Karpas-422 (cell line): ENCODE measurements around the gene STXBP6. TPM values are rescaled to one million over a fixed set of nuclear protein-coding genes. Genes with fewer than 3 reads are reported as not detected.

Experiments
- DNase-seq: peaks from one replicate; pipeline ENCODE4 v3.0.0-alpha.2; 2015
- H2AFZ ChIP-seq: fragments of 200-600 bp; sonication (generic); 2 replicates; pipeline ENCODE4 v1.6.1; 2014; ENCODE audit warnings: antibody characterized with exemption, low read length, mixed read lengths
- H3K27ac ChIP-seq: fragments of 200-600 bp; sonication (generic); 2 replicates; pipeline ENCODE4 v1.5.1; 2014; ENCODE audit warnings: mild to moderate bottlenecking, low read length, moderate library complexity
- H3K27me3 ChIP-seq: fragments of 200-600 bp; sonication (generic); 2 replicates; pipeline ENCODE4 v1.6.1; 2014; ENCODE audit warnings: low read length, mixed read lengths
- H3K36me3 ChIP-seq: fragments of 200-600 bp; sonication (generic); 2 replicates; pipeline ENCODE4 v1.6.1; 2014; ENCODE audit warnings: low read length, mixed read lengths; ENCODE audit not compliant: insufficient read depth
- H3K4me1 ChIP-seq: fragments of 200-600 bp; sonication (generic); 2 replicates; pipeline ENCODE4 v1.6.1; 2014; ENCODE audit warnings: mild to moderate bottlenecking, low read length, mixed read lengths
- H3K4me2 ChIP-seq: fragments of 200-600 bp; sonication (generic); 2 replicates; pipeline ENCODE4 v1.6.1; 2014; ENCODE audit warnings: low read length, low read depth, mild to moderate bottlenecking; ENCODE audit not compliant: poor library complexity, severe bottlenecking
- H3K4me3 ChIP-seq: fragments of 200-600 bp; sonication (generic); 2 replicates; pipeline ENCODE4 v1.5.1; 2014; ENCODE audit warnings: mild to moderate bottlenecking, antibody characterized with exemption, low read length, mixed read lengths
- H3K79me2 ChIP-seq: fragments of 200-600 bp; sonication (generic); 2 replicates; pipeline ENCODE4 v1.6.1; 2014; ENCODE audit warnings: mild to moderate bottlenecking, low read length, mixed read lengths
- H3K9ac ChIP-seq: fragments of 200-600 bp; sonication (generic); 2 replicates; pipeline ENCODE4 v1.6.0; 2014; ENCODE audit warnings: low read length
- H3K9me2 ChIP-seq: fragments of 200-600 bp; sonication (generic), shearing (Covaris generic); replicated peaks from 2 replicates; pipeline ENCODE4 v1.6.0; 2014; ENCODE audit warnings: mild to moderate bottlenecking, low read length, moderate library complexity; ENCODE audit not compliant: insufficient read depth
- H3K9me3 ChIP-seq: fragments of 300-700, 200-600 bp; sonication (generic); 2 replicates; pipeline ENCODE4 v1.6.1; 2014; ENCODE audit warnings: low read length, mixed read lengths
- H4K20me1 ChIP-seq: fragments of 200-600 bp; sonication (generic); 2 replicates; pipeline ENCODE4 v1.6.1; 2014; ENCODE audit warnings: mild to moderate bottlenecking, antibody characterized with exemption, low read length, low read depth; ENCODE audit not compliant: insufficient read depth
- total RNA-seq: library from RNA; depleted of rRNA; stranded (reverse); fragments of >200 nt; shearing (Covaris generic); gene quantifications from 2 replicates; pipeline ENCODE4 v1.2.3, GENCODE V29; 2014; ENCODE audit warnings: low replicate concordance; rRNA removed

The STXBP6 gene
- total RNA-seq, result 0.14 and 1.3 TPM in 2 replicates

DNA sequence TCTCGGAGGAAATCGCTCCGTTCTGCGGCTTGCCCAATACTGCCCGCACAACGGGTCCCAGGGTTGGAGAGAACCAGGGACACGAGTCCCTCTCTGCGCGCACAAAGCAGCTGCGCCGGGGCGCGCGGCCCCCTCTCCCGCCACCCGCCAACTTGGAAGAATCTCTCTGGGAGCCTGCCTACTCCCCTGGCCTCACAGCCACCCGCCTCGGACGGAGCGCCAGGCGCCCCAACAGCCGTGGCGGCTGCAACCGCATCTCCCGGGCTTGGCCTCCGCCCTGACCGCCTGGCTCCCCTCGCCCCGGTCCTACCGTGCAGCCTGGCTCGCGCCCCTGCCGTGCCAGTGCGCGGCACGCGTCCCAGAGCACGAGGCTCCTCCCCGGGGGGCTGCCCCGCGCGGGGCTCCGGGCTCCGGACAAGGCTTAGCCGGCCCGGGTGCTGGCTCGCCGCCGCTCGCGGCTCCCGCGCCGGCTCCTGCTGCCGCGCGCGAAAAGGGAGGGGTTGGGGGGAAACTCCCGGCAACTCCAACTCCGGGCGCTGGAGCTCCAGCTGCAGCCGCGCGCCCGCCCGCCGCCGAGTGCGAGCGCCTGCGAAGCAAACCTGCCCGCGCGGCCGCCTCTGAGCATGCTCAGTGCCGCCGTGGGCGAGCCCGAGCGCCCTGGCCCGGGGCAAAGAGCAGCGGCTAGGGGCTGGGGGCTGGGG, at the start of gene STXBP6:
Gene STXBP6, minus strand, starts transcription at position 580 of the 701 bp plus-strand sequence. CDS start 75,329 bp downstream, outside the sequence.
- Histone ChIP-seq H3K27me3 (no peaks in the 10 kb centered on the region), H3K4me1 (no peaks in the 10 kb centered on the region), H3K9me3 (no peaks in the 10 kb centered on the region; the same call in 1 of the 2 replicates), H3K36me3 (no peaks in the 10 kb centered on the region), H3K4me3 (no peak within 1 kb of the TSS), H3K9me2 (no peaks in the 10 kb centered on the region), H3K27ac (no peak within 1 kb of the TSS), H3K79me2 (no peaks in the 10 kb centered on the region), H3K4me2 (no peak within 1 kb of the TSS), H4K20me1 (no peaks in the 10 kb centered on the region), H3K9ac (no peak within 1 kb of the TSS), H2AFZ (no peak within 1 kb of the TSS)
- no peak for DNase-seq

DNA sequence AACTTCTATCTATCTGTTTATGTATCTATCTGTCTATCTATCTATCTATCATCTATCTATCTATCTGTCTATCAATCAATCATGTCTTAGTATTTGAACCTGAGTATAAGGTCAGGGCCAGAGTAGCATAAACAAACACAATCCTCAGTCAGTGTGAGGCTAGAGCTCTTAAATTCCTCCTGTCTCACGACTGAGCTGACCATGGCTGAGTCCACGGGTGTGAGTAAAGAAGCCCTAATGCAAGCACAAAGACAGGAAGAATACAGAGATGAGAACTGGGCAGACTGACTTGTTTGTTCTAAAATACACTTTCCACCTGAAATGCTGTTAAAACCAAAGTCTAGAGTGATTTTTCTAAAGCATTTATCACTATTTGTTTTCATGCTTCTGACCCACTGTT, 47.2 kb upstream of the STXBP6 start:
- no peak overlapping the region for H2AFZ ChIP-seq

DNA sequence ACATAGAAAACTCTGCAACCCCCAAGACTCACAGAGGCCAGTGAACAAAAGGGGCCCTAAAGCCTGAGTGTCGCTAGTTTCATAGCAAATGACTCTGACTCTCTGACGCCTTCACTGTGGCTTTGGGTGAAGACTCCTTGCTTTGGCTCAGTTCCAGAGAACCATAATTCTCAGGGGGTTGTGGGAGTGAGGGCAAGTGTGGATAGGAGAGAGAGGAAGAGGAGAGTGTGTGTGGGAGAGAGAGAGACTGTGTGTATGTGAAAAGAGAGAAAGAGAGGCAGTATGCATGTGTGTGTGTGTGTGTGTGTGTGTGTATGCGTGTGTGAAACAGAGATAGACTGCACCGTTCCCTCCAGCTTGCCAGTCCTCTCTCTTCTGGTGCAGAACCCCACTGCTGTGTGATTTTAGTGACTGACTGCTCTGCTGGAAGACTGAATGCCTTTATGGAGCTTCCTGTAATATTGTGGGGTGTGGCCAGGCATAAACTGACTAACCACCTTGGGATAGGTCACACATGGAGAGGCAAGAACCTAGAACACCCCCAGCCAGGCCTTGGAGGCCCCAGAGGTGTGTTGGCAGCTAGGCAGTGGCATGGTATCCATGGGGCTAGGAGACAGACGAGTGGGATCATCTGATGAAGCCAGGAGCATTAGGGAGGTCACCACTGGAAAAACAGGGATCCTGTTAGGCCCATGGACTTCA, 45.9 kb upstream of the STXBP6 start:
- no peak for DNase-seq
- Histone ChIP-seq H3K4me1 (no peaks in the 10 kb centered on the region), H3K4me2 (no peak overlapping the region), H2AFZ (no peak overlapping the region), H3K4me3 (no peak overlapping the region), H4K20me1 (no peaks in the 10 kb centered on the region), H3K79me2 (no peaks in the 10 kb centered on the region), H3K9me3 (peaks cover 16% of the 10 kb centered on the region), H3K27me3 (no peaks in the 10 kb centered on the region), H3K36me3 (no peaks in the 10 kb centered on the region), H3K9ac (no peak overlapping the region), H3K27ac (no peak overlapping the region), H3K9me2 (no peaks in the 10 kb centered on the region)

More for the DNA sequence above, 47.2 kb upstream of the STXBP6 start:
- Histone ChIP-seq H3K4me3 (no peak overlapping the region), H3K27me3 (no peaks in the 10 kb centered on the region), H3K9me3 (peaks cover 16% of the 10 kb centered on the region), H3K27ac (no peak overlapping the region), H3K36me3 (no peaks in the 10 kb centered on the region), H3K4me2 (no peak overlapping the region), H4K20me1 (no peaks in the 10 kb centered on the region), H3K9ac (no peak overlapping the region), H3K9me2 (no peaks in the 10 kb centered on the region), H3K79me2 (no peaks in the 10 kb centered on the region), H3K4me1 (no peaks in the 10 kb centered on the region)
- no peak for DNase-seq

DNA sequence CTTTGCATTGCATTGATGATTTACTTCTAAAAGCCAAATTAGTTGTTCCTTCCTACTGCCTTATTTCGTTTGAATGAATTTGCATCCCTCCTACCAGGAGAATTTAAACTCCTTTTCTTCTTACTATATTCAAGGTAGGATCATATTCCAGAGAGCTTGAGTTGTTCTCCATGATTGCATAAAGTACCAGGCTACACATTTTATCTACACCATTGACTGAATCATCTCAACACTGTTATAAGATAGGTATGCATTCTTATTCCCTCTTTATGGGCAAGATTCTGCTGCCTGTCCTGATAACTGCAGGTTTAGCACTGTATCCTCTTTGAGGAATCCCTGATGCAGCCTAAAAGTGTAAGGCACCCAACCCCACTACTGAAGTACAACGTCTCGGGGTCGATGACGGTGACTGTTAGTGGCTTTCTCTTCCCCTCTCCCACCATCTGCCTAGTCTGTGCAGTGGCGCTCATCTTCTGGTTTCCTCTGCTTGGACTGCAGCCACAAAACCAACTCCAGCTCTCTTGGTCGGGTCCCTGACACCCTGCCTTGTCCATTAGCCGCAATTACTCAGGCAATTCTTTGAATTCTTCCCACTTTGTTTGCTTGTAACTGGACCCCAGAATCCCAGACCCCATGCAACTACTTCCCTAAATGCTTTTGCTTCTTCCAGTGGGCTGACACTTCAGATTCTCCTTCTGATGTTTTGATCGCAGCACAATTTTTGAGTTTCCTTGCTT, 44.4 kb upstream of the STXBP6 start:
- H4K20me1 ChIP-seq, result no peaks in the 10 kb centered on the region
- no peaks in the 10 kb centered on the region for H3K27me3 ChIP-seq
- no peaks in the 10 kb centered on the region for H3K9me2 ChIP-seq
- no peak overlapping the region for H3K4me2 ChIP-seq
- H2AFZ ChIP-seq, result no peak overlapping the region
- no peak overlapping the region for H3K27ac ChIP-seq
- H3K36me3 ChIP-seq, result no peaks in the 10 kb centered on the region
- H3K4me1 ChIP-seq, result no peaks in the 10 kb centered on the region
- no peak overlapping the region for H3K9ac ChIP-seq
- H3K4me3 ChIP-seq, result no peak overlapping the region
- H3K79me2 ChIP-seq, result no peaks in the 10 kb centered on the region
- no peak for DNase-seq
- peaks cover 16% of the 10 kb centered on the region for H3K9me3 ChIP-seq

DNA sequence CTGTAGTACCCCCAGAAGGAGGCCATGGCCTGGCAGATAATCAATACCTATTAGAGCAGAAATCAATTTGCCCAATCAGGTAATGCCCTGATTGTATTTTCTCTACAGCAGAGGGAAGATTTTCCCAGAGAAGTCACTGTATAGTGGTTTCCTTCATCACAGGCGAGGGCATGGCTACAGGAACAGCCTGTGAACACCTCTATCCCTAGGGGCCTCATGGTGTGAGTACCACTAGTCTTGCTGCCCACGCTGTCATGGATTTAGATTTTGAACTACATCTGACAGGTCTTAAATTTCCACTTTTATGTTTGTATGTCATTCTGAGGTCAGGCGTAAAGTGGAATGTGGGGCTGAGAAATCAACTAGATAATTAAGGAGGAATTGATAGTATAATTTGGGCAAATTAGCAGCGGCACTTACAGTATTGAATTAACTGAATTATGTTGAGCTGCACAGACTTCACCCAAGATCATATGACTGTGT, 42.4 kb upstream of the STXBP6 start:
- H3K4me1 ChIP-seq, result no peaks in the 10 kb centered on the region
- H3K9ac ChIP-seq, result no peak overlapping the region
- DNase-seq, result no peak
- no peaks in the 10 kb centered on the region for H3K36me3 ChIP-seq
- H3K9me3 ChIP-seq, result peaks cover 16% of the 10 kb centered on the region
- no peak overlapping the region for H3K4me3 ChIP-seq
- H2AFZ ChIP-seq, result no peak overlapping the region
- no peak overlapping the region for H3K27ac ChIP-seq
- no peaks in the 10 kb centered on the region for H3K79me2 ChIP-seq
- H3K4me2 ChIP-seq, result no peak overlapping the region
- no peaks in the 10 kb centered on the region for H3K9me2 ChIP-seq
- H3K27me3 ChIP-seq, result no peaks in the 10 kb centered on the region
- H4K20me1 ChIP-seq, result no peaks in the 10 kb centered on the region

DNA sequence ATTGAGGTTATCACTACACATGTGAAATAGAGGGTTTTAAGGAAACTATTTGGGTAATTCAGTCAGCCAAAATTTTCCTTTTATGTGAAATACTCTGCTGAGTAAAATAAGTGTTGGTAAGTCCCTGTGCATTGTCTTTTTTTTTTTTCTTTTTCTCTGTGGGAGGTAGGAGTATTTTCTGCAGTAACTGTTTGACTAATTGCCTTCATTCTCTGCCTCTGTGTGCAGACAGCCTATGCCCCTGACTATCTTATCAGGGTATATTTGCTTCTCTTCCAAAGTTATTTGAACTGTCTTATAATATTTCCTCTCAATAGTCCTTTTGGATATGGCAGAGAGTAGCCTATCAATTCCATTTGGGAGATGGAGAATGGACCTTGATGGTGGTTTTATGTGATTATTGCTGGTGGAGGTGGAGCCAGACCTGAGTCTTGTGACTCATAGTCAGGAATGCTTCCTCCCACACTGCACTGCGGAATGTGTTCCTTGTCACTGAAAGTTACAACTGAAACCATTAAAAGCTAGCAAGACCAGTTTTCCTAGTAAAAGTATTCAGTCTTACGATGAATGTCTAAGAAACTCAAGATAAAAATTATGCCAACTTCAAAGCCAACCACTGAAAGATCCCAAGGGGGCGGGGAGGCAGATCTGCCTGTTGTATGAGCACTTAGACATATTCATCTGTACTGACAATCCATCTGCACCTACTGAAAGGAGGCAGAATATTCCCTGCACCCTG, 40.9 kb upstream of the STXBP6 start:
- peaks cover 12% of the 10 kb centered on the region for H3K9me3 ChIP-seq
- no peak overlapping the region for H3K27ac ChIP-seq
- no peak for DNase-seq
- H4K20me1 ChIP-seq, result no peaks in the 10 kb centered on the region
- H3K9ac ChIP-seq, result no peak overlapping the region
- no peaks in the 10 kb centered on the region for H3K4me1 ChIP-seq
- H2AFZ ChIP-seq, result no peak overlapping the region
- H3K4me3 ChIP-seq, result no peak overlapping the region
- H3K79me2 ChIP-seq, result no peaks in the 10 kb centered on the region
- no peaks in the 10 kb centered on the region for H3K9me2 ChIP-seq
- H3K27me3 ChIP-seq, result no peaks in the 10 kb centered on the region
- H3K36me3 ChIP-seq, result no peaks in the 10 kb centered on the region
- no peak overlapping the region for H3K4me2 ChIP-seq

DNA sequence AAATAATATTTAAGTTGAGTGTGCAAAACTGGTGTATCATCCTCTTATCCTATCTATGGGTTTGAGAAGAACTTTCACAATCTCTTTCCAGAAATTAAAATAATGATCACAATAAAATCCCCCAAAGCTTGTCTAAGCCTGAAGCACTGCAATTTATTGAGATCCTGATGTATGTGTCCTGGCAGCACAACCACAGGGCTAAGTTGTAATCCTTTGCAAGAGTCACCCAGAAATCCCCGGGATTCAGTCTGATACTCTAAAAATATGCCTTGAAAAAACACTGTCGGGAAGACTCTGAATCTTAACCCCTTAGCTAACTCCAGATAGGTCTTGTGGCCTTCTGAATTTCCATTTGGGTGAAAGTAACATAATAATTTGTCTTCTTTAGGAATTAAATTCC, 40.3 kb upstream of the STXBP6 start:
- H3K4me2 ChIP-seq, result no peak overlapping the region
- no peaks in the 10 kb centered on the region for H3K79me2 ChIP-seq
- H3K4me3 ChIP-seq, result no peak overlapping the region
- no peaks in the 10 kb centered on the region for H3K4me1 ChIP-seq
- no peak overlapping the region for H2AFZ ChIP-seq
- peaks cover 8% of the 10 kb centered on the region for H3K9me3 ChIP-seq
- H3K27ac ChIP-seq, result no peak overlapping the region
- H3K9me2 ChIP-seq, result no peaks in the 10 kb centered on the region
- DNase-seq, result no peak
- H3K27me3 ChIP-seq, result no peaks in the 10 kb centered on the region
- H4K20me1 ChIP-seq, result no peaks in the 10 kb centered on the region
- no peak overlapping the region for H3K9ac ChIP-seq
- no peaks in the 10 kb centered on the region for H3K36me3 ChIP-seq
